HG02970 (cell line): Measurements from ENCODE around the gene FIG4.
"Not testable (repeated sequence)": the region's sequence is repeated elsewhere in the genome, so short reads cannot be mapped to it uniquely, and the experiment has no call there.

Experiments
- ATAC-seq: cut with Tn5 transposase; IDR thresholded peaks from one replicate; pipeline ENCODE4 v1.9.1; 2021; ENCODE audit warnings: mild to moderate bottlenecking, moderate library complexity, moderate number of reproducible peaks; ENCODE audit not compliant: unreplicated experiment, low FRiP score

FIG4 gene

DNA sequence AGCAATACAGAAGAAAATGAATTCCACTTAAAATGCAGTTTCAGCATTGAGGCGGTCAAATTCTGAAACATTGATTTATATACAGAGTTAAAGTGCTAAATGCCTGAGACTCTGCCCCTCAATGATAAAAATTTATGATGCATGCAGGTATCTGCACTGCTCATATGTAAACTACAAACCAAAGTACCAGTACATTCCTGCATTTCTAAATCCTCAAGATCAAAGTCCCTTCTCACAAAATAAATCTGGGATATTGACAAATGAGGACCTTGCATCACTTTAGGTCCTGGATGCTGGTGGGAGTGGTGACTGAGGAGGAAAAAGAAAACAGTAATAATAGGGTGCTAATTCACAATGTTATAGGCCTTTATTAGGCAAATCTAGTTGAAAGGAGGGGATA lies 101.9 kb downstream of the FIG4 start:
- ATAC-seq, result no peak

- ATAC-seq, result no peak
Observed at GRCh38 chr6:109793792-109794191, 102.7 kb downstream of the FIG4 start.

GRCh38 chr6:109794201-109794923 lies 103.3 kb downstream of the FIG4 start:
- no peak for ATAC-seq

DNA sequence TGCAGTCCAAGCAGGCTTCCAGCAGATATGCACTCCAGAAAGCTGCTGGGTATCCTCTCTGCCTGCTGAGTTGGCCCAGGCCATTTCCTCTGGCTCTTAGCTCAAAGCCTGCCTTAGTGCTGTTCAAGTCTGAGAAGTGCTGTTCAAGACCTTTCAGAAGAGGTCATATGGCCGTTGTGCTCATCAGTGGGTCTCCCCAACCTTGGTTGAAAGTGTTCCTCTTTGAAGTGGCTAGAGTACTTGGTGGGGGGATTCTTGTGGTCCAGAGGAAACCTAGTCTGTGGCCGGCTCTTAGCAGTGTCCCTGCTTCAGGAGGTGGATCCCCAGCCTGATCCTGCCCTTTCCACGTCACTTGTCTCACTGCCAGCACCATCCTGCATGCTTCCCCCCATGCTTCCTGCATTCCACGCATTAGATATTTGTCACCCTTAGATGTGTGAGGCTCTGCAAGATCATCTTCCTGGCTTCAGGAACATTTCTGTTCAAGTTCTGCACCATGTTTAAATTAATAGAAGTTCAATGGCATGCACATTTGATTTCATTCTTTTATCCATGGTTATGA lies 105.0 kb downstream of the FIG4 start:
- ATAC-seq, result no peak

GRCh38 chr6:109799129-109799528 lies 108.0 kb downstream of the FIG4 start:
- ATAC-seq, result no peak

- no peak for ATAC-seq
Observed at GRCh38 chr6:109799664-109800063, 108.6 kb downstream of the FIG4 start.

DNA sequence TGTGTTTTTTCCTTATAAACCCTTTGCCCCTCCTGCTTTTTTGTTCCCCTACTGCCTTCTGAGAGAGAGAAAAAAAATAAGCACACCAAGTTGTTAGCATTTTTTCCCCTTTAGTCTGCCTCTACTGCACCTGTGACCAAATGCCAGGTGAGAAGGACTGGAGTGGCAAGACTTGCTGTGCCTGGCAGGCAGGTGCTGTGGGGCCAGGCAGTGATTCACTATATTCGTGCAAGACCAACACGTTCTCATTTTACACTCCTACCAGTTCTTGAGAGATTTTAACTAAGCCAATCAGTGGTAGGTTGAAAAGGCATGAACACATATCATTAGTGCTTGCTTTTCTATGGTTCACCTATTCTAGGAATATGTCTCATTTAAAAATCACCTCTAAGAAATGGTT lies 109.7 kb downstream of the FIG4 start:
- ATAC-seq, result no peak

DNA sequence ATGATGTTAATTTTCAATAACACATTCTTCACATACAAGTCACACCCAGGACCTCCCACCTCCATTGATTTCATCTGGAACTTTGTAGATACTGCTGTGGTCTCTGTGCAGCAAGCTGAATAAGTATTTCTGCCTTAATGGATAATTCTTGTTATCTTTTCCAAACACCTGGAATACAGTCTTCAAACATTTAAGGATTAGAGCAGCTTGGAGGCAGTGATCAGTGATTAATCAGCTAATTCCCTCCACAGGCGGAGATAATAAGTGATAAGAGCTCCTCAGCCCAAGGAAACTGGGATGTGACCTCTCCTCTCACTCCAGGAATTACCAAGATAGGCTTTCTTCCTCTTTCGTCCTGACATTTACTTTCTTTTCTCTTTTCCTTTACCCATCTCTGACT lies 110.7 kb downstream of the FIG4 start:
- ATAC-seq, result no peak

GRCh38 chr6:109804020-109804419 lies 112.9 kb downstream of the FIG4 start:
- no peak for ATAC-seq

DNA sequence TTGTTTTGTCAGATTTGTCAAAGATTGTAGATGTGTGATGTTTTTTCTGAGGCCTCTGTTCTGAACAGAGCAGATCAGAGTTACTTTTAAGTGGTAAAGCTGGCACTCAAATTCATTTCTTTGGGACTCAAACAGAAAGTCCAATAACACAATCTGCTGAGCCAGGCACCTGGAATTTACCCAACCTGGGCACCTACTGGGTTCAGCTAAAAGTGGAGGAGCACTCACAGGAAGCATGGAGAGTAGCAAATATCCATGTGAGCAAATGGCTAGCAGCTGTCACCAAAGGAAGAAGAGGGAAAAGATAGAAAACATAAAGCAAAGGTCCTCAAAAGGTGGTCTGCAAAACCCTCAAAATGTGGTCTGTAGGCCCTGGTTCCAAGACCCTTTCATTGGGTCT lies 116.8 kb downstream of the FIG4 start:
- ATAC-seq, result no peak

GRCh38 chr6:109808837-109809236 lies 117.7 kb downstream of the FIG4 start:
- ATAC-seq, result no peak

DNA sequence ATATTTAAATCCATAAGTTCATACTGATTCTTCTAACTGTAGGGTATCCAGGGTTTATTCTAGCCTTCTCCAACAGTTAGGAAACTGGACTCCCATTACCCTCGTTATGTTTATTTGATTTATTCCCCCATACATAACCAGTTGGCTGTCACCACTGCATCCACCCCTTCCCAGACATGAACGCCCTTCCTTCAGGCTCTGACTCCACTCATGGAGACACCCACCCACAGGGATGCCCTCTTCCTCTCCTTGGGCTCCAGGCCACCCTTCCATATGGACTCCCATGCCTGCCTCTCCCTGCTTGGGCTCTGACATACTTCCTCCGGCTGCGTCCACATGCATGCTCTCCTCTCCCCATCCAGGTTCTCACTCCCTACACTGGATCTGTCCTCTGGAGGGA lies 124.0 kb downstream of the FIG4 start:
- ATAC-seq, result no peak

DNA sequence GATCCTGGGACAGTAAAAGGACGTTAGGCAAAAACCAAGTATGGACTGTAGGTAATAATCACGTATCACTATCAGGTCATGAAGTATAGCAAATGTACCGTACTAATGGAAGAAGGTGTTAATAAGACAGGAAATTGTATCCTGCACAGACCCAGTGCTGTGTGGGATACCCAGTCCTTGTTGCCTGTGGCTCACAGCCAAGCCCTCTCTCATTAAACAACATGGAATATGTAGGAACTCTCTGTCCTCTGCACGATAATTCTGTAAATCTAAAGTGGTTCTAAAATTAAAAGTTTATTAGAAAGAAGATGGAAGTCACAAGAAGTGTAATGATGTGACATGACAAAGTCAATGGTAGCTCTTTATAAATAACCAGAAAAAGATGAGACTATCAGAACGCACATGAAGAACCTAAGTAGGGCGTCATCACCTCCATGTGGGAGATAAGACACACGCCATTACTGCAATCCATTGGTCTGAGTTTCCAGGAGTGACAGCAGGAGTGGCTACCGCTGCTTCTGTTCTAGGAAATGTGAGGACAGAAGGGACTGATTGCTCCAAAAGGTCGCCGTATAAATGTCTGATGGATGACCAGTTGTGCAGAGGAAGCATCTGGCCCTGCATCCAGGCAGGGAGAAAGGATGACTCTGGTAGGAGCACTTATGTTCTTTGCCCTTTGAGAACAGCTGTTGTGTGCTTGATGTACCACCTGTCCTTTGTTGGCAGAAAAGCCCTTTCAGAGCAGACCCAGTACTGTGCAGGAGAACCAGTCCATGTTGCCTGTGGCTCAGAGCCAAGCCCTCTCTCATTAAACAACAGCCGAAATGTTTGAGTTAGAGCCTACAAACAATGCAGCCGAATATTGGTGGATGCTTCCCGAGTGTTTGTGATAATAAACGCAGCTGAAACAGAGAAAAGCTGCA lies 125.6 kb downstream of the FIG4 start:
- ATAC-seq, result no peak

GRCh38 chr6:109820706-109821350 lies 129.7 kb downstream of the FIG4 start:
- no peak for ATAC-seq

- ATAC-seq, result no peak
Observed at GRCh38 chr6:109821428-109821827, 130.3 kb downstream of the FIG4 start.

GRCh38 chr6:109824105-109824504 lies 133.0 kb downstream of the FIG4 start:
- no peak for ATAC-seq

- ATAC-seq, result no peak
Observed at GRCh38 chr6:109826551-109826950, 135.5 kb downstream of the FIG4 start.

DNA sequence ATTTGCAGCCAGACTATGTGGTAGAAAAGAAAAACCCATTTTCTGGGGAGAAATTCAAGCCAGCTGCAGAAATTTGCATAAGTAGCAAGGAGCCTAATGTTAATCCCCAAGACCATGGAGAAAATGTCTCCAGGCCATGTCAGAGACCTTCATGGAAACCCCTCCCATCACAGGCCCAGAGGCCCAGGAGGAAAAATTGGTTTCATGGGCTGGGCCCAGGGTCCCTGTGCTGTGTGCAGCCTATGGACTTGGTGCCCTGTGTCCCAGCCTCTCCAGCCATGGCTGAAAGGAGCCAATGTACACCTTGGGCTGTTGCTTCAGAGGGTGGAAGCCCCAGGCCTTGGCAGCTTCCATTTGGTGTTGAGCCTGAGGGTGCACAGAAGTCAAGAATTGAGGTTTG lies 140.3 kb downstream of the FIG4 start:
- ATAC-seq, result not testable (repeated sequence)

DNA sequence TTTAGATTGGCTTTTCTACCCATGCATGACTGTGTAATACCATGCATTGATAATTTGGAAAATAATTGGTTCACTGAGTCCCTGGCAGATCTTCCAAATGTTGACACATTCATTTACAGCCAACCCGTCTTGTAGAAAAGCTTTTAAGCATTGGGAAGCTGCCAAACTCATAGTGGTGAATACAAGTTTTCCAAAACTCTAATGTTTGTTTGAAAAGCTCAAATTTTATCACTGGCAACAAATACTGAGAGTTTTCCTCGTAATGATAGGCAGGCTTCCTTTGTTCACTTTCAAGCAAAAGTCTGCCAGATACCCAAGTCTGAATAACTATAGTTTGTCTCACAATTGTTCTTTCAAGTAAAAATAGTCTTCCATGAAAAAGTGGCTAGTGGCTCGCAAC lies 143.0 kb downstream of the FIG4 start:
- ATAC-seq, result no peak

DNA sequence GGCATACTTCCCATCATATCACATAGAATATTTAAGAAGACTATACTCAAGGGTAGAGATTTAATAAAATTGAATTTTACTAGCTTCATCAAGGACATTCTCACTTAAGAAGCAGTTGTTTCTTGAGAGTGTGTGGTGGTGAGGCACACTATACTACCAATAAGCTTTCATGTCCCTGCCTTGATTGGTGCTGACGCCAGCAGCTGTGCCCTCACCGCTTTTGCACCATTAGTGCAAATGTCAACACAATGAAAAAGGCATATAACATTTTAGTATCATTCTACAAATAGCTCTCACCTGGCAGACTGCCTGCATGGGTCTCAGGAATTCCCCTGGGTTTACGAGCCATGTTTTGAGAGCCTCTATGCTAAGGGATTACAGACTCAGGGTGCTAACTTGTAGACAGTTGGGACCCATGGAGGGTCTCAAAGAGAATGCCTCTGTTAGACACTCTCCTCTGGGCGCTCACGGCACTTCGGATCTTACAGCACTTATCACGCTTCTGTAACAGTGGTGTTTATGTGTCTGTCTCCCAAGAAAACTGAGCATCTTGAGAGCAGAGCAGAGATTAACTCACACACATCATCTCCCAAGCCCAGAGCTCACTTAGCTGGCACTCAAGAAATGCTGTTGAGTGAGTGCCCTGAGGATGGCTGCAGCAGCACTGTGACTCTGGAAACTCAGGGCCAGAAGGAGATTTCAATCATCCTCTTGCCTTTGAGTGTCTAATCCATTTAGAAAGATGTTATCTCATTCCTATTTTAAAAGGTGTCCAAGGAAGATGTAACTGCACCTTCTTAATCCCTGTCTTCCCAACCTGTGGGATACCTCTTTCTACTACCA lies 143.7 kb downstream of the FIG4 start:
- no peak for ATAC-seq
